ENCODE data around the gene C2CD3. TPM values are rescaled to one million over a fixed set of nuclear protein-coding genes. Genes with fewer than 3 reads are reported as not detected.

Gene C2CD3
- total RNA-seq, 1 donor from 2014 or later = 13.8 TPM

GRCh38 chr11:74112877-74113276 is 57.9 kb downstream of the C2CD3 start:
- Histone ChIP-seq H3K4me3 (no peak overlapping the region), H3K27ac (replicated peaks) (no peak overlapping the region), H3K9me3 (replicated peaks) (peaks cover 6% of the 10 kb centered on the region), H3K27me3 (ENCODE audit: low read depth) (no peaks in the 10 kb centered on the region), H3K4me1 (no peaks in the 10 kb centered on the region), H3K36me3 (peaks cover 79% of the 10 kb centered on the region)
- no peak for TF ChIP-seq CTCF (IDR thresholded peaks at IDR 0.05; ENCODE audit: borderline replicate concordance)
- no peak for DNase-seq
- intact Hi-C loops (cut with micrococcal nuclease) = no loop called here

GRCh38 chr11:74106124-74106523 is 64.7 kb downstream of the C2CD3 start:
- no peaks in the 10 kb centered on the region for H3K9me3 ChIP-seq (replicated peaks)
- H3K27ac ChIP-seq (replicated peaks) = no peak overlapping the region
- H3K36me3 ChIP-seq = peaks cover 91% of the 10 kb centered on the region
- H3K27me3 ChIP-seq (ENCODE audit: low read depth) = no peaks in the 10 kb centered on the region
- no peak for DNase-seq
- no peaks in the 10 kb centered on the region for H3K4me1 ChIP-seq
- H3K4me3 ChIP-seq = no peak overlapping the region
- TF ChIP-seq CTCF (IDR thresholded peaks at IDR 0.05; ENCODE audit: borderline replicate concordance) = no peak
- intact Hi-C loops (cut with micrococcal nuclease) = no loop called here

- no peaks in the 10 kb centered on the region for H3K4me1 ChIP-seq
- H3K4me3 ChIP-seq = no peak overlapping the region
- H3K27me3 ChIP-seq (ENCODE audit: low read depth) = no peaks in the 10 kb centered on the region
- TF ChIP-seq CTCF (IDR thresholded peaks at IDR 0.05; ENCODE audit: borderline replicate concordance) = no peak
- no peak overlapping the region for H3K27ac ChIP-seq (replicated peaks)
- DNase-seq = no peak
- H3K9me3 ChIP-seq (replicated peaks) = no peaks in the 10 kb centered on the region
- peaks cover 92% of the 10 kb centered on the region for H3K36me3 ChIP-seq
- intact Hi-C loops (cut with micrococcal nuclease) = no loop called here
Measured at GRCh38 chr11:74102321-74102720, 68.5 kb downstream of the C2CD3 start.

- TF ChIP-seq CTCF (IDR thresholded peaks at IDR 0.05; ENCODE audit: borderline replicate concordance) = no peak
- Histone ChIP-seq H3K36me3 (peaks cover 94% of the 10 kb centered on the region), H3K9me3 (replicated peaks) (no peaks in the 10 kb centered on the region), H3K4me3 (no peak overlapping the region), H3K27me3 (ENCODE audit: low read depth) (no peaks in the 10 kb centered on the region), H3K4me1 (no peaks in the 10 kb centered on the region), H3K27ac (replicated peaks) (no peak overlapping the region)
- intact Hi-C loops (cut with micrococcal nuclease) = no loop called here
- no peak for DNase-seq
Measured at GRCh38 chr11:74100735-74101134, 70.1 kb downstream of the C2CD3 start.

- no peaks in the 10 kb centered on the region for H3K9me3 ChIP-seq (replicated peaks)
- TF ChIP-seq CTCF (IDR thresholded peaks at IDR 0.05; ENCODE audit: borderline replicate concordance) = no peak
- intact Hi-C loops (cut with micrococcal nuclease) = no loop called here
Measured at GRCh38 chr11:74100231-74100630, 70.6 kb downstream of the C2CD3 start.

More at GRCh38 chr11:74100231-74100630, 70.6 kb downstream of the C2CD3 start:
- no peak overlapping the region for H3K4me3 ChIP-seq
- no peak overlapping the region for H3K27ac ChIP-seq (replicated peaks)
- DNase-seq = no peak
- H3K4me1 ChIP-seq = no peaks in the 10 kb centered on the region
- peaks cover 92% of the 10 kb centered on the region for H3K36me3 ChIP-seq
- no peaks in the 10 kb centered on the region for H3K27me3 ChIP-seq (ENCODE audit: low read depth)
